Choroid plexus epithelial cell (primary cell): ENCODE results near the gene PNPLA5.

Experiments
- DNase-seq: peaks from one replicate; pipeline ENCODE4 v3.0.0-alpha.2; 2010; ENCODE audit warnings: low read depth
- H3K4me3 ChIP-seq: 2 replicates; pipeline ENCODE4 v1.5.1; 2011; ENCODE audit warnings: low read depth, mild to moderate bottlenecking, control low read depth, low read length, moderate library complexity
- CTCF ChIP-seq: conservative IDR thresholded peaks from 2 replicates; pipeline ENCODE4 v1.5.1; 2011; ENCODE audit warnings: low read depth, mild to moderate bottlenecking, control low read depth, inconsistent platforms, low read length, moderate library complexity

Gene PNPLA5

GRCh38 chr22:43919106-43919973 lies 27.5 kb upstream of the PNPLA5 start:
- peak; percentile 40 for DNase-seq
- no peak for TF ChIP-seq CTCF
- no peak overlapping the region for H3K4me3 ChIP-seq

GRCh38 chr22:43917521-43917920 lies 25.7 kb upstream of the PNPLA5 start:
- TF ChIP-seq CTCF, result no peak
- no peak overlapping the region for H3K4me3 ChIP-seq
- DNase-seq, result no peak

GRCh38 chr22:43911351-43911750 lies 19.5 kb upstream of the PNPLA5 start:
- TF ChIP-seq CTCF, result no peak
- no peak for DNase-seq

GRCh38 chr22:43910178-43910695 lies 18.4 kb upstream of the PNPLA5 start:
- no peak for TF ChIP-seq CTCF
- no peak for DNase-seq
- no peak overlapping the region for H3K4me3 ChIP-seq

More at GRCh38 chr22:43911351-43911750, 19.5 kb upstream of the PNPLA5 start:
- no peak overlapping the region for H3K4me3 ChIP-seq

GRCh38 chr22:43909708-43910107 lies 17.9 kb upstream of the PNPLA5 start:
- no peak for TF ChIP-seq CTCF
- DNase-seq, result no peak

GRCh38 chr22:43905681-43906080 lies 13.9 kb upstream of the PNPLA5 start:
- no peak overlapping the region for H3K4me3 ChIP-seq

More at GRCh38 chr22:43909708-43910107, 17.9 kb upstream of the PNPLA5 start:
- H3K4me3 ChIP-seq, result no peak overlapping the region

More at GRCh38 chr22:43905681-43906080, 13.9 kb upstream of the PNPLA5 start:
- DNase-seq, result peak; percentile 23
- no peak for TF ChIP-seq CTCF
